HEK293T (cell line): Measurements from ENCODE around the gene TCN2.

Source experiments
- ELF4 ChIP-seq: fragments of 450-650 bp; IDR thresholded peaks from 2 replicates; pipeline ENCODE4 v1.6.1; 2017; ENCODE audit warnings: antibody characterized with exemption
- FOXA1 ChIP-seq: fragments of 450-650 bp; IDR thresholded peaks from 2 replicates; pipeline ENCODE4 v1.6.1; 2016; ENCODE audit warnings: mild to moderate bottlenecking
- FOXM1 ChIP-seq: fragments of 450-650 bp; IDR thresholded peaks from 2 replicates; pipeline ENCODE4 v1.6.1; 2017; ENCODE audit warnings: mild to moderate bottlenecking, borderline replicate concordance
- SP1 ChIP-seq: fragments of 450-650 bp; IDR thresholded peaks from 2 replicates; pipeline ENCODE4 v1.6.1; 2017
- TARDBP ChIP-seq: fragments of 450-650 bp; IDR thresholded peaks from 2 replicates; pipeline ENCODE4 v1.6.1; 2016
- ZNF384 ChIP-seq: fragments of 450-650 bp; IDR thresholded peaks from 2 replicates; pipeline ENCODE4 v1.6.1; 2016
- TF ChIP-seq, protein P1 (sequence below): fragments of 450-650 bp; IDR thresholded peaks from 2 replicates; pipeline ENCODE4 v1.6.1; 2016

DNA sequence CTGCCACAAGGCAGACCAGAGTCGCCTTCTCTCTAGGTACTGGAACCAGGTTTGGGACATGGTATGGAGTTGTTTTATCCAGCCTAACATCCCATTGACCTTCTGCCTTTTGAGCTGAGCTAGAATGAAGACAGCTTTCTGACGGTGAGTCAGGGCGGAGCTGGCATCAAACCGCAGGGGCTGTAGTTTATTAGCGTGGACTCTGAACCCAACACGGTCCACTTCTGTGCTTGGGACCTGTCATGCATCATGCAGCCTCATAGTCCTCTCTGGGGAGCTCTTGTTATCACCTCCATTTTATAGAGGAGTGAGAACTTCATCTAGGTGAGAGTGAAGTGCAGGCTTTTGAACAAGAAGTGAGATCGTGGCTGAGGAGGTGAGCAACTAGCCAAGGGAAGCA is 40.8 kb upstream of the TCN2 start:
- no peak for TF ChIP-seq SP1
- no peak for TF ChIP-seq ZNF384
- no peak for TF ChIP-seq FOXA1
- TF ChIP-seq, protein P1, sequence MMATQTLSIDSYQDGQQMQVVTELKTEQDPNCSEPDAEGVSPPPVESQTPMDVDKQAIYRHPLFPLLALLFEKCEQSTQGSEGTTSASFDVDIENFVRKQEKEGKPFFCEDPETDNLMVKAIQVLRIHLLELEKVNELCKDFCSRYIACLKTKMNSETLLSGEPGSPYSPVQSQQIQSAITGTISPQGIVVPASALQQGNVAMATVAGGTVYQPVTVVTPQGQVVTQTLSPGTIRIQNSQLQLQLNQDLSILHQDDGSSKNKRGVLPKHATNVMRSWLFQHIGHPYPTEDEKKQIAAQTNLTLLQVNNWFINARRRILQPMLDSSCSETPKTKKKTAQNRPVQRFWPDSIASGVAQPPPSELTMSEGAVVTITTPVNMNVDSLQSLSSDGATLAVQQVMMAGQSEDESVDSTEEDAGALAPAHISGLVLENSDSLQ = no peak
- no peak for TF ChIP-seq ELF4
- TF ChIP-seq TARDBP = no peak
- no peak for TF ChIP-seq FOXM1
